Superior temporal gyrus (tissue), 1 donor: ENCODE data around the gene NAB1.

Experiments
- DNase-seq: peaks from one replicate; pipeline ENCODE4 v3.0.0-alpha.2; 2016; ENCODE audit errors: extremely low spot score

NAB1 gene

DNA sequence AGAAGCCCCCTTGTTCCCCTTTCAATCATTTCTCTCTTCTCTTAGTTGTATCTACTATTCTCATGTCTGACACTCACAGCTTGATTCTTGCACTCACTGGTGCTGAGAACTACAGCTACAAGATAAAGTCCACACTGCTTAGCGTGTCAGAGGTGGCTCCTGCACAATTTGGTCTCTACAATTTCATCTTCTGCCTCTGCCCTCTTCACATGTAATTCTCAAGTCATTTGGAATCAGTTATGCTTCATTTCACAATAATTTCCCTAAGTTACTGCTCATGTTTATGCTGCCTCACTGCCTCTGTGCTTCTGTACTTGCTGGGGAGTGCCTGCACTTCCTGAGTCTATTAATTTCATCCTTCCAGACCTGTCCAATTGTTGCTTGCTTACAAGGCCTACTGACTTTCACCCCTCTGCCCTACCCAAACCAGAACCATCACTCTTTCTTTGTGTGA, 11.6 kb upstream of the NAB1 start:
- DNase-seq, result no peak

DNA sequence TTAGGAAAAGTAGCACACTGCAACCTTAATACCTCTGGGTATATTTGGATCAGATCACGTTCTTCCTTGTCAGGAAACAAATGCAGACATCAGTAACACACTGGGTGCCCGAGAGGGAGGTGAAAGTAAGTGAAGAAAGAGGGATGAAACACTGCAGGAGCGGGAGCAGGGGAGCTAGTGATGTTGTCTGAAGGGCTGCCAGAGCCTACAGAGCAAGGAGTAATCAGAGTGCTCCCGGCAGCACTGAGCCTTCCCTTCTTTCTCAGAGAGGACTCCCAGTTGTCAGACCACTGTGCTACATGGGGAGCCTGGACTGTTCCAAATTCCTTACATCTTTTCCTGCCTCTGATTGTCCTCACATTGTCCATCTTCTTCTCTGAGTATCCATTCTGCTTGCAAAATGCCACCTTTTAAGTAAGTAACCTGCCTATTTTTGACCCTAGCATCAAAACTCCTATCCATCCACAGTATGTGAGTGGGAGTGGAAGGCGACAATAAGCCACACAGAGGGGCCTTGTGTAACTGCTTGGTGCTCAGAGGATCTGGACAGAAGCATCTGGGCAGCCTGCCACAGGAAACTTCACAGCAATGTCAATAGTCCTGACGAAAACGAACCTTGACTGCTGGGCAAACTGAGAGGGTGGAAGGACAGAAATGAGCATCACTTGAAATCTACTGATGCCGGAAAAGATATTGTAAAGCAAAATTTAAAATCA, 10.8 kb upstream of the NAB1 start:
- peak; percentile 80 for DNase-seq

DNA sequence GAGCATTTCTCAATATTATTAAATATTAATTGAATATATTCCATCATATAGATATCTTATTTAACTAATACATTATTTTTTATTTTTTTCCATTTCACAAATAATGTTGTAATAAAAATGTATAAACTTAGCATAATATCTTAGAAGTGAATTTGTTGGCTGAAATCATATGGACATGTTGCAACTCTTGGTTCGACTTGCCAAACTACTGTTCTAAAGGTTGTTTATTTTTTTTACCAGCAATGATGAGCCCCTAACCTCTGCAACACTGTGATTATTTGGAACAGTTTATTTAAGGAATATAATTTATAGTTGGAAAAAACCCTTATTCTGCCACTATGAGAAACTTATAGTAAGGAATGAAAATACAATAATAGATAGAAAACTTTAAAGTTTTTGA, 8.8 kb upstream of the NAB1 start:
- DNase-seq, result no peak

DNA sequence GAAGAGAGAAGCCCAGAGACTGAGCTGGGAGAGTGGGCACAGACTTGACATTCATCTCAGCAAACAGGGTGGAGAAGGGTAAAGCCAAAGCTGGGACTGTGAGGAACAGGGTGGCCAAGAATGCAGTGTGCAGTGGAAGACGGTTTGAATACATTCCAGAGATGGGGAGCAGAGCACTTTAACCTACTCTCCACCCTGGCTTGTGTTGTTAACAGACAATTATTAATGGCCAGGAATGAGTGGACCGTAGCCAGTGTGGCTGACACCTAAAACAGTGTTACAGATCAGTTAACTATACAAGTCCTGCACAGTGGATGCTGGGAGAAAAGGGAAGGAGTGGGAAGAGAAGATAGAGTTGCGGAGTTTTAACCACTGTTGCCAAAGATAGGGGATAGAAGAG, 7.4 kb upstream of the NAB1 start:
- no peak for DNase-seq

DNA sequence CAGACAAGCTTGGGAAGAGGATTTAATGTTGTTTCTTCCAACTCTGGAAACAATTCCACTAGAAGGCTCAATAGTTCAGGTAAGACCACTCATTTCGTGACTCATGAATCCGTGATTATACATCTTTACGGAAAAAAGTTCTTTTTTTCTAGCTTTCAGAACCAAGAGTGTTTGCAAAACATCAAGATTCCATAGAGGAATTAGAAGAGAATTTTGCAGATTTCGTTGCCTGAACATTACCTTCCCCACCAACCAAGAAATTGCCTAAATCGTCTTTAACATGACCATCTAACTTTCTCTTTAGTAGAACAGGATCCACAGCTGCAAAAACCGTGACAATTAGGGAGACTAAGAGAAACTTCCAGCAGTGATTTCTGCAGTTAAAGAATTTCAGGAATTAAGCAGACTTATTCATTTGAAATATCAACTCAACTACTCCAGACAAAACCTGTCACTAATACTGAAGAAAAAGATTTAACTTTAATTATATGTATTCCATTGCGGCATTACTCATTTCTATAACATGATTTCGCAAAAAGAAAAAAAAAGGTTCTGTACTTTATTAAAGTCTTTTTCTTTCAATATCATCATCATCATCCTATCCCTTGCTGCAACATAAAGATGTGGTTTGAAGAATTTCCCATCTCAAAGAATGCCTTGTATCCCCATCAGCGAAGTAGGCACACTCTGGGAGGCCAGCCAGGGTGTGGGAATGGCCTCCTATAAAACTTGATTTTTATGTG, 1.9 kb upstream of the NAB1 start:
- DNase-seq, result peak; percentile 71

DNA sequence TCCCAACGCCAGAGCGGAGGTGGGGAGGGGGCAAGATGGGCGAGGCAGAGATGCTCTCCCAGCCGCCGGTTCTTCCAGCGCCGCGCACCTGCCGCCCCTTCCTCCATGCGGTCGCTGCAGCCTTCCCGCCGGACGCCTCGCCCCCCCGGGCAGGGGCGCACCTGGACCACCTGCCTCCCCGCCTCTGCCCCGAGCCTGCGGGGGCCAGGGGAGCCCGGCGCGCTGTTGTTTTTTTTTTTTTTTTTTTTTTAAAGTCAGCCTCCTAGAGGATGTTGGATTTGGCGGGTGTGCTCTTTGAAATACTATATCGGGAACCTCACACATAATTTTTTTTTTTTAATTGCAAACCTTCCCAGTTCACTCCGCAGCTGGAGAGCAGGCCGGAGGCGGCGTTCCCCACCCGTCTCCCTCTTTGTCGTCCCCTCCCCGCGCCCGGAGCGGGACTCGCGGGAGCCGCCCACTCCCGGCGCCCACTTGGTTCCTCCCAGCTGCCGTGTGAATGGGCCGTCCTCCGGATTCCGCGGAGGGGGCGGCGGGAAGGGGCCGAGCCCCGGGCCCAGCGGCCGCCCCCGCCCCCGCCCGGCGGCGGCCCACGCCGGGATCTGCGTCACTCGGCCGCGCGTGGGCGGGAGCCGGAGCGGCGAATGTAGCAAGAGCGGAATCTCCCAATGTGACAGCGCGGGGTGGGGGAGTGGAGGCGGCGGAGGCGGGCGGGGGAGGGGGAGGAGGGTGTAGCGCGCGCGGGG, 421 bp upstream of the NAB1 start:
- DNase-seq, result peak; percentile 88

DNA sequence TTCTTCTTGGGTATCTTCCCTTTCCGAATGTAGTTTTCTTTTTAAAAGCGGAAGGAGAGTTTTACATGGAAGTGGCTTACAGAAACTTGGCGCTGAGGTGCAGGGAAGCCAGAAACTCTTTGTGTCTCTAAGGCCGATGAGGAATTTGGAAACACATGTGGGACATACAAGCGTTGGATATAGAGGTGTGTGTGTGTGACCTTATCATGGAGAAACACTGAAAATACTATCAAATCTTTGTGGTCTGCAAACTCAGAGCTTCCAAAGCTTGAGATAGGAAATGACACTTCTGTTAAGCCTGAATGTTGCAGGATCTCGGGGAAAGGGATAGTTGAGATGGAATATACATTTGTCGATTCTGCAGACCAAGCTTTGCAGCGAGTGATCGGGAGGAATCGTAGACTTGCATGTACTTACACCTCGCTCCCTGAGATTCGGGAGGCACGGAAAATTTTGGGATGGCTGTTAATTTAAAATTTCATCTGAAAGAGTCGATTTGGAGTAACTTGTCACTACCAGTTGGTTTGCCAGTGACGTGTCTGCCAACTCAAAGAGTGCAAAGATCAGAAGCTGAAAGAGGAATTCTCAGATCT, 1.0 kb downstream of the NAB1 start:
- DNase-seq, result peak; percentile 77

DNA sequence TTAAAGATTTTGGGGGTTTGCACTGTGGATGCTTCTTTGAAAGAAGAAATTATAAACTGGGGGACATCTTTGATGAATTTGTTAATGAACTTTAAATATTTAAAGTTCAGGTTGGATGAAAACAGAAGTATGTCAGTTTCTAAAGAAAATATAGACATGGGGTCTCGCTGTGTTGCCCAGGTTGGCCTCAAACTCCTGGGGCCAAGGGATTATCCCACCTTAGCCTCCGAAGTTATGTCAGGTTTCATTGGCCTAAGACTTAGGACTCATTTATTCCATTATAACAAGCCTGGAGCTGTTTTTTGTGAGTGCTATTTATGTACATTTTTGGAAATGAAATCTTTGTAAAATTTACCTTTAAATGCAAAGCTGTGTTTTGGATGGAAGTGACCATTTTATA, 2.5 kb downstream of the NAB1 start:
- DNase-seq, result no peak

DNA sequence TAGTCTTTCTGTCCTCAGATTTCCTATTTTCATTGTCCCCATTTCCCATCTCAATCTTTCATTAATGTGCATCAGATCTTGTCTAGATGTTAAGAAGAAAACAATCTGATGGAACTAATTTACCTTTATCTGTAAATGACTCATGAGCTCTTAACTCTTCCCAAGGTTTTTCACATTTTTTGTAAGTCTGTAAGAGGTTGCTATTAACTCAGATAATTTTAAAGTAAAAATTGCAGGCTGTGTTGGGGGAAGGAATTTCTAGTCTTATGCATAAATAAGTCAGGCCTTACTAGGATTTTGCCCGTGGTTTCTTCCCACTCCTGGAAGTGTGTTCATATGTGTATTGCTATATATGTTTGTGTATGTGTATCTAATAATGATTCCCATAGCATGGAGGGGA, 4.3 kb downstream of the NAB1 start:
- DNase-seq, result no peak

DNA sequence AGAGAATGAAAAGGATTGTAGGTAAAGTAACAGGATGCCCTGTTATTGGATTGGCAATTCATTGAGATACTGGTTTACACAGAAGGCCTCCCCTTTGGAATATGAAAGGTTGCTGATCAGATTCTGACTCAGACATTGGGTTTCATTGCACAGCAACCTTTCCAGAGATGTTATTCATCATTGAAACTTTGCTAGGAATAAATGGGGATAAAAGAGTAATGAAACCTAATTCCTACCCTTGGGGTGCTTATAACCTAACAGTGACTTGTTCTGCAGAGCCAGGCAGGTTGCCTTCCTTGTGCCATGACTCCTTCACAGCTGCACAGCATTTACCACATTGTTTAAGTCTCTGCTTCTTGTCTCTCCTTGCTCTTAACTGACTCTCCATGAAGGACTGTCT, 5.0 kb downstream of the NAB1 start:
- DNase-seq, result no peak

DNA sequence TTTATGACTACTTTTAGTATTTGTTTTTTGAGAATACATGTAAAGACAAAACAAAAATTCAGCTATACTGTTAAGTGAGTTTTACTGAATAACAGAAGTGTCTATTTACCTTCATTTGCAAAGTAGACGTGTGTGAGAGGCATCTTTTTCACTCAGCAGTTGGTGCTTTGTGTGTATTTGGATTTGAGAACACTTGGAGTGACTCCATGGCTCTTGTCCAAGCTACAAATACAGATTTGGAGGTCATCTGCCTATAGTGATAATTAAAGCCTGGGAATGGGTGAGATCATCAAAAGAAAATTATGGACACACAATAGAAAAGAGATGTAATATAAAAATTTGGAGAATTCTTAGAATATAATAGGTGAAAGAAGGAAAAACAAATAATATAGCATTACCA, 6.2 kb downstream of the NAB1 start:
- DNase-seq, result no peak

DNA sequence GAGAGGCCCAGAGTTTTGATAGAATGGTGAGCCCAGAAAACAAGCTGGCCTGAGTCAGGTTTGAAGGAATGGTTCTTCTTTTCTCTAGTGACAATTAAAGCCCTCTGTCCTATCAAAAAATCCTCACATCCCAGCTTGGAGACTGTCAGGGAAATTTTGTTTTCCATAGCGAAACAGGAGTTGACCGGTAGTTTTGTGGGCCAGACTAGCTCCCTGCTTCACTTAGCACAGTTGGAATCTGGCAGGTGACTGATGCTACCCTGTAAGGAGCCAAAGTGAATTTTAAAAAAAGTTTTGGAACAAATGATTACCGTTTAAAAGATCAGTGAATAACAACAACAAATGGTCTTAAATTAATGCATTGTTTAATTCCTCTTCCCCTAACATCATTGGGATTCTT, 6.7 kb downstream of the NAB1 start:
- no peak for DNase-seq

DNA sequence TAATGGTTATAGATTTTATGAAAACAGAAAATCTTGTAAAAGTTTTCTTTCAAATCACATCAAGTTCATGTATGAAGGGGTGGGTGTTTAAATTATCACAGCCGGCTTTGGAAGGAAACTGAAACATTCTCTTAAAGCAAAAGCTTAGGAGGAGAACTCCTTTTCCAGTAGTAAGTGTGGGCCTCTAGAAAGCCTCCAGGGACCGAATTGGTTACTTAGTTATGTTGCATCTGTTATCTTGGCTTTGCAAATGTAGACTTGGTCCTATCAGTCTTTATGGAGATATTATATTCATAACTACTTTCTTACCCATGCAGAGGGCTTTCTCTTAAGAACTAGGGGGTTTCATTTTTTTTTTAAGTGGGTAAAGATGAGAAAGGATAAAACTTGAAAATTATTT, 7.4 kb downstream of the NAB1 start:
- no peak for DNase-seq

DNA sequence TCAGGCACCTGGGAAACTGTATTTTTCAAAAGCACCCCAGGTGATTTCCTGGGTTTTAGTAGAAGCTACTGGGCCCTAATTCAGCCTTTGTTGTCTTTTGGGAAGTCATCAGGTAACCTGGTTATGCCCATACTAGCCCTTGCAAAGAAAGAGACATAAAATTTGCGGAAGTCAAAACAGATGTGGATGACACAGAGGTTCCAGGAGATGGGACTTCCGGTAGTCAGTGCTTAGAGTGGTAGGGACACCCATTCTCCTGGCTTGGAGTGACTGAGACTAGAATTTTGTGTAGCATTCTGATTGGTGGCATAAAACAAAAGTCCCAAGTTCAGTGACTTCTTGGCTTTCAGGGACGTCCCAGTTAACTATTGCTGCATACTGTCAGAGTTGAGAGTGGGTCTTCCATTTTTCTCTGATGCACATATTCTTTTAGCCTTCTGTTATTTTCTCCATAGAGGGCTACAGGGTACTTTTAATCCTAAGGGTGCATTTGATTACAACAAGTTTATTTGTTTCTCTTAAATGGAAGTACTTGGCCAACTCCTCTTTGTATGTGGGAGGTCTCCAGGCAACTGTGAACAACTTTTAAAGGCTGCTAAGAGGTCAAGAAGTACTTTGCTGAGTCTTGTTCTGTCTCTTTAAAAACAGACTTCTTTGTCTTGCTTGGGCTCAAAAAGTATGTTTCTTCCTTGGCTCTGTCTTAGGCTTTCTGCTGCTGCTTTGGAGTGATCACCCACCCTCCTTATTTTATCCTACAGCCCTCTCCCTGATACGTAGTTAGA, 8.8 kb downstream of the NAB1 start:
- DNase-seq, result no peak

DNA sequence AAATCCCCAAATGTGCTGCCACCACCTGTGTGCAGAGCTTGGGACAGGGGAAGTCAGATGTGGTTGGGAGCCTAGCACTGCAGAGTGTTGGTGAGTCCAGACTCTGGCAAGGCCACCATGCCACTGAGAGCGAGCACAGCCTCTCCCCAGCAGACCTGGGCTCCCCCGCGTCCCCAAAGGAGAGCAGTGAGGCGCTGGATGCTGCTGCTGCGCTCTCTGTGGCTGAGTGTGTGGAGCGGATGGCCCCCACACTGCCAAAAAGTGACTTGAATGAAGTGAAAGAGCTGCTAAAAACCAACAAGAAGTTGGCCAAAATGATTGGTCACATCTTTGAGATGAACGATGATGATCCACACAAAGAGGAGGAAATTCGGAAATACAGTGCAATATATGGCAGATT, 10.7 kb downstream of the NAB1 start:
- DNase-seq, result no peak

DNA sequence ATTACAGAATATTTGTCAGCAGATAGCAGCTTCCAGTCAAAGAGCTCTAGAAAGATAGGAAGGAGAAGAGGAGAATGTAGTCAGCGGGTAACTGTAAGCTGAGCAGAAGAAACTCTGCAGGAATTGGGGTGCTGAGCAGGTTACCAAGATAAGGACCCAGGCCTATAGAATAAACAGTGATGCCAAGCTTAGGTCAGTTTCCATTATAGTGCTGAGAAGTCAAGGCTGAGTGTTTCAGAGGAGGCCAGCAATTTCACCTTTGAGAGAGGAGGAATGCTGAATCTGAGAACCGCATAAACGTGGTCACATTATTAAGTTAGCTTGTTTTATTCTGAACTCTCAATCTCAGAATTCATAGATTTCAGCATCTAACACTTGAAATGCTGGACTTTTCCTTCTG, 13.9 kb downstream of the NAB1 start:
- DNase-seq, result no peak

DNA sequence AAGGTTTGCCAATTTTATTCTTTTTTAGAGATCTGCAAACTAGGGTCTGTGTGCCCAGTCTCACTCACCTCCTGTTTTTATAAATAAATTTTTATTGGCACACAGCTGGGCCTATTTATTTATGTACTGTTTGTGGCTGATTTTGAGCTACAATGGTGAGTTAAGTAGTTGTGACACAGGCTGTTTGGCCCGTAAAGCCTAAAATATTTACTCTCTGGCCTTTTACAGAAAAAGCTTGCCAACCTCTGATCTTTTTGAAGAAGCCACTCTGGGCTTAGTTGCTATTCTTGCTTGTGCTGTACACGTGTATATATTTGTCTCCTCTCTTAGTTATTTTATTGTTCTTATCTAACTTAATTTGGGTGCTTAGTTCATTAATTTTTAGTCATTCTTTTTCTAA, 14.5 kb downstream of the NAB1 start:
- no peak for DNase-seq

DNA sequence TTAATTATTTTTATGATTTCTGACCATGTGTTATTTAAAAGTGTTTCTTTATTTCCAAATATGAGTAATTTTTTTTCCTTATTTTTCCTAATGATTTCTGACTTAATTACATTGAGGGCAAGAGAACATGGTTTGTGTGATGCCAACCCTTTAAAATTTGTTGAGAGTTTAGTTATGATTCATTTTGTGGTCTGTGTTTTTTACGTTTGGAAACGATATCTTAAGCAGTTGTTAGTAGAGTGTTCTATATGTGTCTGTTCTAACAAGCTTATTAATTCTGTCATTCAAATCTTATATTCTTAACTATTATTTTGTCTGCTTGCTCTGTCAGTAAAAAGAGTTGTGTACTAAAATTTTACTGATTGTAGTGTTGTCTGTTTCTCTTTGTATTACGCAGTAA, 15.0 kb downstream of the NAB1 start:
- DNase-seq, result no peak

DNA sequence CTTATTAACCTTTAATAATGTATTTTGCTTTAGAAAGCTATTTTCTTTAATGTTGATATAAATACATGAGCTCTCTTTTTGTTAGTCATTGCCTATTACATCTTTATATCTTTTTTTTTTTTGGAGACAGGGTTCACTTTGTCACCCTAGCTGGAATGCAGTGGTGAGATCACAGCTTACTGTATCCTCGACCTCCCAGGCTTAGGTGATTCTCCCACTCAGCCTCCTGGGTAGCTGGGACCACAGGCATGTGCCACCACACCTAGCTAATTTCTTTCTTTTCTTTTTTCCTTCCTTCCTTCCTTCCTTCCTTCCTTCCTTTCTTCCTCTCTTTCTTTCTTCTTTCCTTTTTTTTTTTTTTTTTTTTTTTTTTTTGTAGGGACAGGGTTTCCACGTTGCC, 15.4 kb downstream of the NAB1 start:
- no peak for DNase-seq

DNA sequence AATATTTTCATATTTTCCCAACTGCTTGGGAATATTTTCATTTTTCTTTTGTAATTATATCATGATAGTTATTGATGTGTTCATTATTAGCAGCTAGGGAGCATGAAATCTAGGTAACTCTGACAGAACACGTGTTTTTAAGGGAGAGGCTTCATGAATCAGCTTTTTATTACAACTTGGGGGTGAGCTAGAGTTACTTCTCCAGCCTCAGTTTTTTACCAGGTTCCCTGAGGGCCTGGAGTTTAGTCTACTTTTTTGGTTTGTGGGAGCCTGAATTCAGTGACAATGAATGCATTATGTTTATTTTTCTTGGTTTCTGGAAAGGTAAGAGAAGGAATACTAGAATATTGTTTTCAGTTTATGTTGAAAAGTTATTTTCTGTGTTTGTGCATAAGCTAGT, 18.0 kb downstream of the NAB1 start:
- no peak for DNase-seq

DNA sequence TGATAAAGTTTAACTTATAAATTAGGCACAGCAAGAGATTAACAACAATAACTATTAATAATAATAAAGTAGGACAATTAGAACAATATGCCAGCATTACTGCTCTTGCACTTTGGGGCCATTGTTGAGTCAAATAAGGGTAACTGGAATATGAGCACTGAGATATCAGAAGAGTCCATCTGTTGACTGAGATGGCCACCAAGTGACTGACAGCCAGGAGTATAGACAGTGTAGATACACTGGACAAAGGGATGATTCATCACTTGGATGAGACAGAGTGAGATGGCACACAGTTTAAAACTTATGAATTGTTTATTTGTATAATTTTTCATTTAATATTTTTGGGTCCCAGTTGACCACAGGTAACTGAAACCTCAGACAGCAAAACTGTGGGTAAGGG, 20.0 kb downstream of the NAB1 start:
- no peak for DNase-seq
